Measurements from ENCODE around the gene CFD. TPM values are rescaled to one million over a fixed set of nuclear protein-coding genes. Genes with fewer than 3 reads are reported as not detected.

The CFD gene
- total RNA-seq, 1 experiment from 2014 or later: 1.9 TPM

DNA sequence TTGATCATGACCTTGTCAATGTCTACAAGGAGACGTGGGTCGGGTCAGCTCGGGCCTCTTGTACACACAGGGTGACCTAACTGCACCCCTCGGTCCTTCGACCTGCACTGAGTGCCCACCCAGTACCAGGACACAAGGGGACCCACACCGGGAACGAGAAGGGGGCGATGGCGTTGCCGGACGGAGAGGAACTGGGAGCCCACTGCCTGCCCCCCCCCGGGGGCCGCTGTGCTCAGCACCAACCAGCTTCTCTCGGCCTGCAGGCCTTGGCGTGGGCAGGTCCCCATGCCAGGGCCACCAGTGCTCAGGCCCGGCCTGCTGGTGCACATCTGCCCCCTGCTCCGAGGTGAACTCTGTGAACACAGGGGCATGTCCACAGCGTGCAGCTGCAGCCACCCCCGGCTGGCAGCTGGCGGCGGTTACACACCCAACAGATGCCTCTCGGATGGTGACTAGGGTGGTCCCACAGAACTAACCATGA lies 14.1 kb downstream of the CFD start:
- Histone ChIP-seq H4K5ac (ENCODE audit: insufficient read length, low read depth, low read length) (no peak overlapping the region), H2BK15ac (ENCODE audit: low read depth, low read length) (no peak overlapping the region), H3K4me2 (ENCODE audit: insufficient read depth, insufficient read length, low read length) (no peak overlapping the region), H3K79me2 (ENCODE audit: insufficient read depth, low read length) (no peaks in the 10 kb centered on the region), H3K27me3 (ENCODE audit: insufficient read depth, low read length) (no peaks in the 10 kb centered on the region), H3K9ac (ENCODE audit: extremely low read depth, insufficient read length, low read length) (no peak overlapping the region), H3K27ac (ENCODE audit: insufficient read length, low read depth, low read length) (no peak overlapping the region), H3K14ac (ENCODE audit: insufficient read depth, low read length) (no peak overlapping the region), H2BK12ac (ENCODE audit: insufficient read length, low read depth, low read length) (no peak overlapping the region), H3K9me3 (ENCODE audit: control insufficient read depth, low read depth, low read length) (no peaks in the 10 kb centered on the region), H2BK5ac (ENCODE audit: insufficient read length, low read length) (no peak overlapping the region), H2AK5ac (ENCODE audit: insufficient read length, low read length) (no peak overlapping the region), H3T11ph (ENCODE audit: low read length) (no peak overlapping the region), H4K91ac (ENCODE audit: insufficient read length, low read depth, low read length) (no peak overlapping the region), H4K8ac (replicated peaks; ENCODE audit: insufficient read length, low read depth, low read length) (no peak overlapping the region), H4K20me1 (ENCODE audit: control insufficient read depth, insufficient read depth, insufficient read length) (no peaks in the 10 kb centered on the region), H3K56ac (ENCODE audit: insufficient read length, low read depth, low read length) (no peak overlapping the region), H3K23ac (ENCODE audit: insufficient read length, low read depth, low read length) (no peak overlapping the region), H2BK120ac (ENCODE audit: low read depth, low read length, poor library complexity, severe bottlenecking) (no peak overlapping the region), H2AFZ (ENCODE audit: low read length) (no peak overlapping the region), H2BK20ac (ENCODE audit: low read depth, low read length, poor library complexity, severe bottlenecking) (no peak overlapping the region), H3K4ac (ENCODE audit: low read depth, low read length) (no peak overlapping the region), H3K4me1 (ENCODE audit: insufficient read depth, low read length) (no peaks in the 10 kb centered on the region), H3K23me2 (ENCODE audit: insufficient read length, low read depth, low read length, poor library complexity, severe bottlenecking) (no peaks in the 10 kb centered on the region), H3K79me1 (ENCODE audit: insufficient read depth, low read depth, low read length, poor library complexity, severe bottlenecking) (no peaks in the 10 kb centered on the region), H3K18ac (ENCODE audit: insufficient read length, low read depth, low read length) (no peak overlapping the region)
- H3K4me1 Mint-ChIP-seq: peaks cover 0 to 6% of the 10 kb centered on the region in 2 experiments; a peak in 2 of 4 replicates
- H3K27me3 Mint-ChIP-seq (ENCODE audit: low read depth): no peaks in the 10 kb centered on the region; the same call in 1 of the 2 replicates
- no peak for DNase-seq
- WGBS (ENCODE audit: extremely low coverage, insufficient read length, low lambda C conversion rate): no CpG with 5 or more reads among the region's 22 CpGs
- TF ChIP-seq, protein P1, sequence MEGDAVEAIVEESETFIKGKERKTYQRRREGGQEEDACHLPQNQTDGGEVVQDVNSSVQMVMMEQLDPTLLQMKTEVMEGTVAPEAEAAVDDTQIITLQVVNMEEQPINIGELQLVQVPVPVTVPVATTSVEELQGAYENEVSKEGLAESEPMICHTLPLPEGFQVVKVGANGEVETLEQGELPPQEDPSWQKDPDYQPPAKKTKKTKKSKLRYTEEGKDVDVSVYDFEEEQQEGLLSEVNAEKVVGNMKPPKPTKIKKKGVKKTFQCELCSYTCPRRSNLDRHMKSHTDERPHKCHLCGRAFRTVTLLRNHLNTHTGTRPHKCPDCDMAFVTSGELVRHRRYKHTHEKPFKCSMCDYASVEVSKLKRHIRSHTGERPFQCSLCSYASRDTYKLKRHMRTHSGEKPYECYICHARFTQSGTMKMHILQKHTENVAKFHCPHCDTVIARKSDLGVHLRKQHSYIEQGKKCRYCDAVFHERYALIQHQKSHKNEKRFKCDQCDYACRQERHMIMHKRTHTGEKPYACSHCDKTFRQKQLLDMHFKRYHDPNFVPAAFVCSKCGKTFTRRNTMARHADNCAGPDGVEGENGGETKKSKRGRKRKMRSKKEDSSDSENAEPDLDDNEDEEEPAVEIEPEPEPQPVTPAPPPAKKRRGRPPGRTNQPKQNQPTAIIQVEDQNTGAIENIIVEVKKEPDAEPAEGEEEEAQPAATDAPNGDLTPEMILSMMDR (conservative IDR thresholded peaks at IDR 0.05): no peak
- no peak overlapping the region for H3K4me3 Mint-ChIP-seq
- peaks cover 23 to 51% (median 39%) of the 10 kb centered on the region in 3 experiments for H3K36me3 Mint-ChIP-seq (ENCODE audit: insufficient read depth in 1 of 3, low read depth in 3 of 3)
- H3K9me3 Mint-ChIP-seq: peaks cover 6 to 7% of the 10 kb centered on the region in 2 experiments
- H3K27ac Mint-ChIP-seq: peak overlapping the region; percentile 65 to 81 (median 79); a peak in 1 of 7 replicates

All from H9 (cell line).